ENCODE results near the gene SPHK1.

The SPHK1 gene

DNA sequence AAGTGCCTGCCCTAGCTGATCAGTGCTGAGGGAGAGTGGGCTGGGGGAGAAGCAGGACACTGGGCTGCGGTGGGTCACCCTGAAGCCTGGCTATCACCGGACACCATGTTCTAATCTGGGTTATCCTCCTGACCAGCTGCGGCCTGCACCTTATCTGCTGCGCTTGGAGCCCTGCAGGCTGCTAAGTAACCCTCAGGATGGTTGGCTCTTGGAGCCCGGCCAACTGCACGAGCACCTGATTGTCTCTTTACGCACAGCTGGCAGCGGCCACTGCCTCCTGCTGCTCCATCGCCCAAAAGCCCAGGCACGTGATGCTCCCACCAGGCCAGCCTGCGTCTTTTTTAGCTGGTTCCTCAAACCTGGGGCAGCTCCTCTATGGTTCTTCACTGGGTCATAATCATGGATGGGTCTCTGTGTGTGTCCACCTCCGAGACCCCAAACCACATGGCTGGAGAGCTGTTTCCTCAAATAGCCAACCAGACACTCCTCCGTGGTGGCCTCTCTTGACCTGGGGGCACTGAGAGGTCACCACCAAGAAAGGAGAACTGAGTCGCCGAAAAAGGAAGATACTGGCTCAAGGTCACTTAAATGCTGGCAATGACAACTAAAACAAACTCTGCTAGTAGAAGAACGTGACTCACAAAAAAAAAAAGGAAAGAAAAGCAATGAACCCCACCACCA, 21.7 kb downstream of the SPHK1 start:
- Histone ChIP-seq H3K4me1 (ENCODE audit: control insufficient read depth, insufficient read depth, low read length) (peaks cover 14% of the 10 kb centered on the region), H3K27me3 (ENCODE audit: control insufficient read depth, insufficient read depth, low read length) (no peaks in the 10 kb centered on the region), H3K9ac (ENCODE audit: low read length) (no peak overlapping the region), H3K36me3 (ENCODE audit: control insufficient read depth, insufficient read depth, low read length) (peaks cover 9% of the 10 kb centered on the region), H3K4me3 (ENCODE audit: low read length) (no peak overlapping the region), H3K9me3 (ENCODE audit: control insufficient read depth, low read length) (no peaks in the 10 kb centered on the region)

DNA sequence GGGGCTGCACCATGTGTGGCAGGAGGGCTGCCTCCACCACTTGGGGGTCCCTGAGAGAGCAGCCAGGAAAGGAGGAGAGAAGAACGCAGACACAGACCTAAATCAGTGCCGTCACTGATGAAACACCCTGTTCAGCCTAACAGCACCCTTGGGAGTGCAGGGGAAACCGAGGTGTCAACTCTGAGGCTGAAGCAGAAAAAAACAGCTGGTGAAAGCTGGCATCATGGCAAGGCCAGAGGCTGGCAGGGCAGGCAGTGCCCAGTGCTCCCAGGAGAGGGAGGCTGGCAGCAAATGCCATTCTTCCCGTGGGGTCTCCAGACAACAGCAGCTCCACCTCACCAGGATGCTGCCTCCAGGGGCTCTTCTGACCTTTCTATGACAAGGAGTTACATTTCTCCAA, 23.1 kb downstream of the SPHK1 start:
- Histone ChIP-seq H3K9me3 (ENCODE audit: control insufficient read depth, low read length) (no peaks in the 10 kb centered on the region), H3K36me3 (ENCODE audit: control insufficient read depth, insufficient read depth, low read length) (peaks cover 7% of the 10 kb centered on the region), H3K27me3 (ENCODE audit: control insufficient read depth, insufficient read depth, low read length) (no peaks in the 10 kb centered on the region), H3K9ac (ENCODE audit: low read length) (no peak overlapping the region), H3K4me1 (ENCODE audit: control insufficient read depth, insufficient read depth, low read length) (peaks cover 14% of the 10 kb centered on the region), H3K4me3 (ENCODE audit: low read length) (no peak overlapping the region)

DNA sequence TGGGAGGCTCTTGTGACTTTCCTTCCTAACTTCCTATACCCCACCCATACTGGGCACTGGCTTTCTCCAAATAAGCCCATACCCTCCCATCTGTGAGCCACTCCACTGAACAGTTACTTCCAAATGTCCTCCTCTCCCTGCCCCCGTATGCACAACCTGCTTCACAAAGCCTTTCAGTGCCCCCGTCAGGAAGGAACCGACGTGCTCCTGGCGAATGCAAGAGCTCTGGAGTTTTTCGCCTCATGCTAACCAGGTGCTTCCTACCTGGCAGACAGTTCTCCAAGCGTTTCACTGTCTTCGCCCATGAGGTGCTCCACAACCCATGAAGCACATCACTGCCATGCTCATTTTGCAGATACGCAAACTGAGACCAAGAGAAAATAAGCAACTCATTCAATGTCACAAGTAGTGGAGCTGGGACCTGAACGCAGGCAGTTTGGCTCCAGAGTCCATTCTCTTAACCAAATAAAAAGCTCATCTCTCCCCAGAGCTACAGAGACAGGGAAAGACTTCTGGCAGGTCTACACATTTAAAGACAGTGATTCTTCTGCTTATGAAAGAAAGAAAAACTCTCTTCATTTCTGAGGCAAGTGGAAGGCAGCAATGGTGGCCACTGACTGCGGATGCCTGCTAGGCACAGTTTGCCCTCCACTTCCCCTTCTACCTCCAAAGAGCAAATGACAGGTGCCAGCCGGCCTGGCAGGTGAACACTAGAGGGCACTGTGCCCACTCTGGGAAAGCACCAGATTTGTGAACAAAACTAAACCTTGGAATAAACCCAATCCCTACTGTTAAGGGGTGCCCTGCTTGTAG, 23.8 kb downstream of the SPHK1 start:
- H3K9me3 ChIP-seq (ENCODE audit: control insufficient read depth, low read length) = no peaks in the 10 kb centered on the region
- no peak overlapping the region for H3K9ac ChIP-seq (ENCODE audit: low read length)
- no peaks in the 10 kb centered on the region for H3K27me3 ChIP-seq (ENCODE audit: control insufficient read depth, insufficient read depth, low read length)
- H3K4me1 ChIP-seq (ENCODE audit: control insufficient read depth, insufficient read depth, low read length) = peaks cover 14% of the 10 kb centered on the region
- H3K4me3 ChIP-seq (ENCODE audit: low read length) = no peak overlapping the region
- H3K36me3 ChIP-seq (ENCODE audit: control insufficient read depth, insufficient read depth, low read length) = peaks cover 7% of the 10 kb centered on the region

- H3K4me1 ChIP-seq (ENCODE audit: control insufficient read depth, insufficient read depth, low read length) = peaks cover 26% of the 10 kb centered on the region
- no peaks in the 10 kb centered on the region for H3K36me3 ChIP-seq (ENCODE audit: control insufficient read depth, insufficient read depth, low read length)
- H3K9ac ChIP-seq (ENCODE audit: low read length) = no peak overlapping the region
- H3K27me3 ChIP-seq (ENCODE audit: control insufficient read depth, insufficient read depth, low read length) = no peaks in the 10 kb centered on the region
- no peak overlapping the region for H3K4me3 ChIP-seq (ENCODE audit: low read length)
- no peaks in the 10 kb centered on the region for H3K9me3 ChIP-seq (ENCODE audit: control insufficient read depth, low read length)
Measured at GRCh38 chr17:76410328-76410965, 26.0 kb downstream of the SPHK1 start.

DNA sequence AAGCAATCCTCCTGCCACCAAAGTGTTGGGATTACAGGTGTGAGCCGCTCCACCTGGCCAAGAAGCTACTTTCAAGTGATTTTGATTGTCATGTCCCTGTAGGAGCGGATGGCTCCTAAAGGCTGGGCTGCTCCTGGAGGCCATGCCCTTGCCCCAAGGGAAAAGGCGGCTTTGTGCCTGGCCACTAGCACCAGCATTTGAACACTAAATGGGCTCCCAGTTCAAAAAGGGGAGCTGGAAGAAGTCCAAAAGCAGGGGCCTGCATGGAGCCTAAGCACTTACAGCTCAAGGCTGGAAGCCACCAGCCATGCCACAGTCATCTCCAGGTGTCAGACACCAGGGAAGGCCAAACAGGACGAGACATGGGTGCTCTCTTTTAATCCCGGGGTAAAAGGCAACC, 26.8 kb downstream of the SPHK1 start:
- H3K27me3 ChIP-seq (ENCODE audit: control insufficient read depth, insufficient read depth, low read length) = no peaks in the 10 kb centered on the region
- H3K4me1 ChIP-seq (ENCODE audit: control insufficient read depth, insufficient read depth, low read length) = peaks cover 26% of the 10 kb centered on the region
- no peaks in the 10 kb centered on the region for H3K36me3 ChIP-seq (ENCODE audit: control insufficient read depth, insufficient read depth, low read length)
- no peak overlapping the region for H3K9ac ChIP-seq (ENCODE audit: low read length)
- no peak overlapping the region for H3K4me3 ChIP-seq (ENCODE audit: low read length)
- no peaks in the 10 kb centered on the region for H3K9me3 ChIP-seq (ENCODE audit: control insufficient read depth, low read length)

DNA sequence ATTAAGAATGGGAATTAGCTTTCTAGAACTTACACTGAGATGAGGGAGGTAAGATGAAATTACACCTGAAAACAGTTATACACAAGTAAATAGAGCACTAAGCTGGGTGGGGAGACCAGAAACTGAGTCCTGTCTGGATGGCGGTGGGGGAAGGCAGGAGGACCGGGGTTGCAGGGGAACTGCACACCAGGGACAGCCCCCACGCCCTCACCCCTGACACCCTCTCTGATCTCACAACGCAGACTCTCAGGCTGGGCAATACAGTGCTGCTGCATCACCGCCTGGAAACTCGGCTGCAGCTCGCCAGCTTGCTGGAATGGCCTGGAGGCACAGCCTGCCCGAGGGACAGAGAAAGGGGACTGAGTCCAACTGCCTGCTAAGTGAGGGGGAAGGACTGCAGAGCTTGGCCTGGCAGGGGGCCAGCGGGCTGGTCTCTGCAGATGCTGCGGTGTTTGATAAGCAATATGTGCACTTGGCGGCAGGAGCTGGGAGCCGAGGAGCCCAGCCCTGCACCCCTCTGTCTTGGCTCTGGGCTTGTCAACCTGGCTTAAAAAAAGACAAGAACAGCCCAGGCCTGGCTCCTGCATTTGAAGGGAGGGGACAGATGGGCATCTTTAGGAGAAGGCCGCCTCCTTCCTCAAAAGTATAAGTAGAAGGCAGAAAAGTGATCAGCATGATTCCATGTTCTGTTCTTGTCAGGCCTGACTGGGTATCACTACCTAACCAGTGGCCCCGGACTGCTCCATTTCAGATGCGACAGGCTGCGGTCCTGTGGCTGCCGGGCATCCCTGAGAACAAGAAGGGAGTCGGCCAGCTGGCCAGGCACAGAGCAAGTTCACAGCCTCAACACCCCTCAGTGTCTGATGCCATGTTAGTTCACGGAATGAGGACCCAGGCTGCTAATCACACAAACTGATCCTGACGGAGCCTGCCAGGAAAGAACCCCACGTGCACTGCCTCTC, 30.2 kb downstream of the SPHK1 start:
- H3K9ac ChIP-seq (ENCODE audit: low read length) = no peak overlapping the region
- H3K4me3 ChIP-seq (ENCODE audit: low read length) = no peak overlapping the region
- peaks cover 33% of the 10 kb centered on the region for H3K4me1 ChIP-seq (ENCODE audit: control insufficient read depth, insufficient read depth, low read length)
- H3K9me3 ChIP-seq (ENCODE audit: control insufficient read depth, low read length) = no peaks in the 10 kb centered on the region
- H3K36me3 ChIP-seq (ENCODE audit: control insufficient read depth, insufficient read depth, low read length) = no peaks in the 10 kb centered on the region
- H3K27me3 ChIP-seq (ENCODE audit: control insufficient read depth, insufficient read depth, low read length) = no peaks in the 10 kb centered on the region

- H3K36me3 ChIP-seq (ENCODE audit: control insufficient read depth, insufficient read depth, low read length) = no peaks in the 10 kb centered on the region
- H3K4me1 ChIP-seq (ENCODE audit: control insufficient read depth, insufficient read depth, low read length) = peaks cover 35% of the 10 kb centered on the region
- H3K27me3 ChIP-seq (ENCODE audit: control insufficient read depth, insufficient read depth, low read length) = no peaks in the 10 kb centered on the region
- no peak overlapping the region for H3K9ac ChIP-seq (ENCODE audit: low read length)
- no peaks in the 10 kb centered on the region for H3K9me3 ChIP-seq (ENCODE audit: control insufficient read depth, low read length)
- no peak overlapping the region for H3K4me3 ChIP-seq (ENCODE audit: low read length)
Measured at GRCh38 chr17:76415786-76416185, 31.4 kb downstream of the SPHK1 start.

DNA sequence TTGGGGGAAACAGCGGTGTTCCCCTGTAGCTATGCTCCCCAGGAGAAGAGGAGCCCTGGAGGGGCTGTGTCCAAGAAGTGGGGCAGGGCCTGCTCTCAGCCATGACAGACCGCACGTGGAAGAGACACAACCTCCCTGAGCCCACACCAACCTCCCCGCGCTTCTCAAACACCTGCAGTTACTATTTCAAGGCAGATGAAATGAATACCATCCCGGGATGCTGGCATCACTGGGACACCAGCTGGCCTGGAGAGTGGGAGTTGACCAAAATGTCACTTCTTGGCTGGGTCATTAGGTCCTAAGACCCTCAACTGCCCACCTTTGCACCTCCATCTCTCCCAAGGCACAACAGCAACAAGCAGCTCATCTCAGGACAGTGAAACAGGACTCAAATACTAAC, 32.0 kb downstream of the SPHK1 start:
- H3K9me3 ChIP-seq (ENCODE audit: control insufficient read depth, low read length) = no peaks in the 10 kb centered on the region
- no peaks in the 10 kb centered on the region for H3K36me3 ChIP-seq (ENCODE audit: control insufficient read depth, insufficient read depth, low read length)
- H3K9ac ChIP-seq (ENCODE audit: low read length) = no peak overlapping the region
- no peak overlapping the region for H3K4me3 ChIP-seq (ENCODE audit: low read length)
- peaks cover 37% of the 10 kb centered on the region for H3K4me1 ChIP-seq (ENCODE audit: control insufficient read depth, insufficient read depth, low read length)
- no peaks in the 10 kb centered on the region for H3K27me3 ChIP-seq (ENCODE audit: control insufficient read depth, insufficient read depth, low read length)

- no peak overlapping the region for H3K9ac ChIP-seq (ENCODE audit: low read length)
- no peak overlapping the region for H3K4me3 ChIP-seq (ENCODE audit: low read length)
- H3K27me3 ChIP-seq (ENCODE audit: control insufficient read depth, insufficient read depth, low read length) = no peaks in the 10 kb centered on the region
- H3K36me3 ChIP-seq (ENCODE audit: control insufficient read depth, insufficient read depth, low read length) = no peaks in the 10 kb centered on the region
- no peaks in the 10 kb centered on the region for H3K9me3 ChIP-seq (ENCODE audit: control insufficient read depth, low read length)
- peaks cover 37% of the 10 kb centered on the region for H3K4me1 ChIP-seq (ENCODE audit: control insufficient read depth, insufficient read depth, low read length)
Measured at GRCh38 chr17:76416899-76417298, 32.5 kb downstream of the SPHK1 start.

- no peaks in the 10 kb centered on the region for H3K36me3 ChIP-seq (ENCODE audit: control insufficient read depth, insufficient read depth, low read length)
- H3K4me1 ChIP-seq (ENCODE audit: control insufficient read depth, insufficient read depth, low read length) = peaks cover 37% of the 10 kb centered on the region
- no peak overlapping the region for H3K9ac ChIP-seq (ENCODE audit: low read length)
- no peaks in the 10 kb centered on the region for H3K27me3 ChIP-seq (ENCODE audit: control insufficient read depth, insufficient read depth, low read length)
- no peak overlapping the region for H3K4me3 ChIP-seq (ENCODE audit: low read length)
- no peaks in the 10 kb centered on the region for H3K9me3 ChIP-seq (ENCODE audit: control insufficient read depth, low read length)
Measured at GRCh38 chr17:76417499-76418143, 33.2 kb downstream of the SPHK1 start.

DNA sequence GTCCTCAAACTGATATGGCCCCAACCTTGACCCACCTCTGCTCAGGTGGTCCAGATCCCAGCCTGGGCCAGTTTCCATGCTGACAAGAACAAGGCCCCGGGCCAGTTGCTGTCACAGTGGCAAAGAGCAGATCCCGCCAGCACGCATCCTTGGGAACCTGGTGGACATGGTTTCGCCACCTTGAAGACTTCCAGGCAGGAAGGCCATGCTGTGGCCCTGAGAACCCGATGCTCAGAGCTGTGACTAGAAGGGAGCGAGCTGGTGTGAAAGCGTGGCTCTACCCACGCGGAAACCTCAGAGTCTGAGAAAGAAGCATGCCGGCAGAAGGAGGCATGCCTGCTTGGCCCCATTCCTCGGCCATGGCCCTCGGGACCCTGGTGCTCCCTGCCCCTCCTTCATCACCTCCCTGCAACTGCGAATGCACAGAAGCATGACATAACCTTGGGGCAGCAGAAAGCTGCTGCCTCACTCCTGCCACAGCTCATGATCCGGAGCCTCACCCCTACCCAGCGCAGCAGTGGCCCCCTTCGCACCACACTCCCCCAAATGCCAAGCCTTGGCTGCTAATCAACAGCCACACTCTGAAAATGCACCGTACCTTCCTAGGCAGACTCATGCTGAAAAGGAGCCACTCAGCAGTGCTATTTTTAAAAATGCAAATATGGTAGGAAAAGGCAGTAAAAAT, 35.3 kb downstream of the SPHK1 start:
- peaks cover 30% of the 10 kb centered on the region for H3K4me1 ChIP-seq (ENCODE audit: control insufficient read depth, insufficient read depth, low read length)
- no peaks in the 10 kb centered on the region for H3K9me3 ChIP-seq (ENCODE audit: control insufficient read depth, low read length)
- no peaks in the 10 kb centered on the region for H3K27me3 ChIP-seq (ENCODE audit: control insufficient read depth, insufficient read depth, low read length)
- H3K9ac ChIP-seq (ENCODE audit: low read length) = no peak overlapping the region
- H3K4me3 ChIP-seq (ENCODE audit: low read length) = no peak overlapping the region
- no peaks in the 10 kb centered on the region for H3K36me3 ChIP-seq (ENCODE audit: control insufficient read depth, insufficient read depth, low read length)

All from mucosa of stomach (tissue), 1 donor.